Anterior cingulate cortex (tissue), 58 donors: ENCODE data around the gene MAD2L1.
"Not testable (repeated sequence)": the region's sequence is repeated elsewhere in the genome, so short reads cannot be mapped to it uniquely, and the experiment has no call there.

Source experiments
- DNase-seq, 58 donors: peaks; one replicate each; lab custom pipeline; 2025; lab: John Stamatoyannopoulos, UW

The MAD2L1 gene

GRCh38 chr4:120066517-120067340, at the start of gene MAD2L1:
Gene MAD2L1, minus strand, starts transcription at chr4:120066848. Its CDS starts 114 bp downstream, at chr4:120066734.
- DNase-seq, result peak; percentile 84 to 100 (median 97)

GRCh38 chr4:120111745-120112144, 45.1 kb upstream of the MAD2L1 start:
- no peak for DNase-seq

- DNase-seq, result no peak
These were observed 42.8 kb upstream of the MAD2L1 start for GRCh38 chr4:120109406-120109805.

- no peak for DNase-seq
These were observed 38.8 kb upstream of the MAD2L1 start for GRCh38 chr4:120105472-120105871.

GRCh38 chr4:120096508-120097297, 30.1 kb upstream of the MAD2L1 start:
- no peak for DNase-seq

GRCh38 chr4:120088507-120088906, 21.9 kb upstream of the MAD2L1 start:
- no peak for DNase-seq

- DNase-seq, result not testable (repeated sequence)
These were observed 21.4 kb upstream of the MAD2L1 start for GRCh38 chr4:120088066-120088465.

- DNase-seq, result no peak
These were observed 19.1 kb upstream of the MAD2L1 start for GRCh38 chr4:120085705-120086104.

- DNase-seq, result no peak
These were observed 17.7 kb upstream of the MAD2L1 start for GRCh38 chr4:120084327-120084726.

- DNase-seq, result no peak
These were observed 16.5 kb upstream of the MAD2L1 start for GRCh38 chr4:120083152-120083551.

- no peak for DNase-seq
These were observed 15.6 kb upstream of the MAD2L1 start for GRCh38 chr4:120082251-120082650.

GRCh38 chr4:120081726-120082125, 15.1 kb upstream of the MAD2L1 start:
- DNase-seq, result no peak

GRCh38 chr4:120080533-120080932, 13.9 kb upstream of the MAD2L1 start:
- no peak for DNase-seq

- no peak for DNase-seq
These were observed 13.3 kb upstream of the MAD2L1 start for GRCh38 chr4:120079839-120080520.

- DNase-seq, result no peak
These were observed 11.6 kb upstream of the MAD2L1 start for GRCh38 chr4:120078216-120078615.

GRCh38 chr4:120071192-120071795, 4.6 kb upstream of the MAD2L1 start:
- peak in 18 of 58 donors; percentile 0 to 59 (median 8) for DNase-seq

- no peak for DNase-seq
These were observed 3.5 kb upstream of the MAD2L1 start for GRCh38 chr4:120070196-120070595.

- DNase-seq, result peak in 3 of 58 donors; percentile 17 to 50 (median 49)
These were observed 603 bp downstream of the MAD2L1 start for GRCh38 chr4:120065974-120066516.

- DNase-seq, result no peak
These were observed 1.8 kb downstream of the MAD2L1 start for GRCh38 chr4:120064887-120065286.

- not testable (repeated sequence) for DNase-seq
These were observed 2.9 kb downstream of the MAD2L1 start for GRCh38 chr4:120063711-120064110.
